Parathyroid adenoma (tissue), 2 donors: Measurements from ENCODE around the gene MLPH.

Experiments
- H2AFZ ChIP-seq: fragments of 300-600 bp; sonication (generic); one replicate; pipeline ENCODE4 v1.7.0; 2017; ENCODE audit warnings: antibody characterized with exemption, mild to moderate bottlenecking
- H3K27ac ChIP-seq: fragments of 300-600 bp; sonication (generic); one replicate; pipeline ENCODE4 v1.7.0; 2017
- H3K27me3 ChIP-seq: fragments of 300-600 bp; sonication (generic); one replicate; pipeline ENCODE4 v1.7.0; 2017; ENCODE audit warnings: low read length; ENCODE audit not compliant: control insufficient read depth, insufficient read depth
- H3K36me3 ChIP-seq: fragments of 300-600 bp; sonication (generic); one replicate; pipeline ENCODE4 v1.7.0; 2017; ENCODE audit warnings: low read length; ENCODE audit not compliant: control insufficient read depth, insufficient read depth
- H3K4me1 ChIP-seq: fragments of 300-600 bp; sonication (generic); one replicate; pipeline ENCODE4 v1.7.0; 2017; ENCODE audit warnings: control low read depth
- H3K4me2 ChIP-seq: fragments of 300-600 bp; sonication (generic); one replicate; pipeline ENCODE4 v1.7.0; 2017; ENCODE audit warnings: low read length
- H3K4me3 ChIP-seq: fragments of 300-600 bp; sonication (generic); one replicate; pipeline ENCODE4 v1.7.0; 2017; ENCODE audit warnings: low read depth, low read length
- H3K79me2 ChIP-seq: fragments of 300-600 bp; sonication (generic); one replicate; pipeline ENCODE4 v1.7.0; 2017; ENCODE audit warnings: control low read depth
- H3K9ac ChIP-seq: fragments of 300-600 bp; sonication (generic); one replicate; pipeline ENCODE4 v1.7.0; 2017; ENCODE audit warnings: mild to moderate bottlenecking
- H3K9me3 ChIP-seq: fragments of 300-600 bp; sonication (generic); one replicate; pipeline ENCODE4 v1.7.0; 2017; ENCODE audit warnings: low read length; ENCODE audit not compliant: control insufficient read depth
- CTCF ChIP-seq: fragments of 300-600 bp; sonication (generic); IDR thresholded peaks from one replicate; pipeline ENCODE4 v1.7.0; 2017; ENCODE audit warnings: antibody characterized with exemption, mild to moderate bottlenecking
- donor health status: primary hyperparathyroidism.

MLPH gene

GRCh38 chr2:237517990-237518389 is 30.9 kb downstream of the MLPH start:
- no peak for TF ChIP-seq CTCF
- H3K4me3 ChIP-seq: no peak overlapping the region

GRCh38 chr2:237519506-237520245 is 32.6 kb downstream of the MLPH start:
- Histone ChIP-seq H2AFZ (no peak overlapping the region), H3K4me1 (no peaks in the 10 kb centered on the region), H3K27me3 (no peaks in the 10 kb centered on the region), H3K9me3 (no peaks in the 10 kb centered on the region), H3K27ac (no peak overlapping the region), H3K9ac (no peak overlapping the region), H3K79me2 (no peaks in the 10 kb centered on the region), H3K4me3 (no peak overlapping the region), H3K4me2 (no peak overlapping the region), H3K36me3 (no peaks in the 10 kb centered on the region)
- no peak for TF ChIP-seq CTCF

More at GRCh38 chr2:237517990-237518389, 30.9 kb downstream of the MLPH start:
- Histone ChIP-seq H3K9ac (no peak overlapping the region), H3K4me2 (no peak overlapping the region), H3K4me1 (no peaks in the 10 kb centered on the region), H3K27me3 (no peaks in the 10 kb centered on the region), H3K9me3 (no peaks in the 10 kb centered on the region), H3K36me3 (no peaks in the 10 kb centered on the region), H3K79me2 (no peaks in the 10 kb centered on the region), H3K27ac (no peak overlapping the region), H2AFZ (no peak overlapping the region)

- no peaks in the 10 kb centered on the region for H3K79me2 ChIP-seq
- H3K9ac ChIP-seq: no peak overlapping the region
- no peak overlapping the region for H2AFZ ChIP-seq
- no peaks in the 10 kb centered on the region for H3K9me3 ChIP-seq
- no peaks in the 10 kb centered on the region for H3K4me1 ChIP-seq
- no peak overlapping the region for H3K4me3 ChIP-seq
- H3K36me3 ChIP-seq: no peaks in the 10 kb centered on the region
- no peak overlapping the region for H3K27ac ChIP-seq
- H3K4me2 ChIP-seq: no peak overlapping the region
- TF ChIP-seq CTCF: no peak
- no peaks in the 10 kb centered on the region for H3K27me3 ChIP-seq
Measured at GRCh38 chr2:237520290-237520689, 33.2 kb downstream of the MLPH start.

- H3K4me2 ChIP-seq: no peak overlapping the region
- H3K36me3 ChIP-seq: no peaks in the 10 kb centered on the region
Measured at GRCh38 chr2:237524631-237525030, 37.6 kb downstream of the MLPH start.

More at GRCh38 chr2:237524631-237525030, 37.6 kb downstream of the MLPH start:
- TF ChIP-seq CTCF: no peak
- Histone ChIP-seq H3K79me2 (no peaks in the 10 kb centered on the region), H3K9ac (no peak overlapping the region), H3K9me3 (no peaks in the 10 kb centered on the region), H2AFZ (no peak overlapping the region), H3K27me3 (no peaks in the 10 kb centered on the region), H3K27ac (no peak overlapping the region), H3K4me3 (no peak overlapping the region), H3K4me1 (no peaks in the 10 kb centered on the region)
